Fibroblast of skin of left quadriceps (primary cell): ENCODE data around the gene USP17L13.
"Not testable (repeated sequence)": the region's sequence is repeated elsewhere in the genome, so short reads cannot be mapped to it uniquely, and the experiment has no call there.

Experiments used
- DNase-seq, 2 experiments: peaks; one replicate each; pipeline ENCODE4 v3.0.0-alpha.2; 2013; ENCODE audit warnings: low read depth in 2 of 2

The USP17L13 gene

GRCh38 chr4:9224596-9224995 lies at the start of gene USP17L13:
Gene USP17L13 (plus strand): TSS chr4:9224896. CDS start chr4:9224896, 0 bp downstream.
- not testable (repeated sequence) for DNase-seq

- not testable (repeated sequence) for DNase-seq
Observed at GRCh38 chr4:9210357-9210756, 14.3 kb upstream of the USP17L13 start, which contains the start of gene USP17L10. Gene USP17L10 (plus strand): TSS chr4:9210657. CDS start chr4:9210657, 0 bp downstream.

- not testable (repeated sequence) for DNase-seq
Observed at GRCh38 chr4:9214701-9215100, 10.0 kb upstream of the USP17L13 start.

- DNase-seq = not testable (repeated sequence)
Observed at GRCh38 chr4:9215105-9215504, 9.6 kb upstream of the USP17L13 start, which contains the start of gene USP17L11. Gene USP17L11 (plus strand): TSS chr4:9215405. CDS start chr4:9215405, 0 bp downstream.

GRCh38 chr4:9219852-9220251 lies 4.8 kb upstream of the USP17L13 start, which contains the start of gene USP17L12:
Gene USP17L12 (plus strand): TSS chr4:9220152. CDS start chr4:9220152, 0 bp downstream.
- not testable (repeated sequence) for DNase-seq

- not testable (repeated sequence) for DNase-seq
Observed at GRCh38 chr4:9230249-9230648, 5.6 kb downstream of the USP17L13 start.

GRCh38 chr4:9234085-9234484 lies 9.4 kb downstream of the USP17L13 start, which contains the start of gene USP17L15:
Gene USP17L15 (plus strand): TSS chr4:9234385. CDS start chr4:9234385, 0 bp downstream.
- not testable (repeated sequence) for DNase-seq

- not testable (repeated sequence) for DNase-seq
Observed at GRCh38 chr4:9238461-9238860, 13.8 kb downstream of the USP17L13 start.

- not testable (repeated sequence) for DNase-seq
Observed at GRCh38 chr4:9243579-9243978, 18.9 kb downstream of the USP17L13 start, which contains the start of gene USP17L17. Gene USP17L17 (plus strand): TSS chr4:9243879. CDS start chr4:9243879, 0 bp downstream.

GRCh38 chr4:9247953-9248680 lies 23.4 kb downstream of the USP17L13 start, which contains the start of gene USP17L18:
Gene USP17L18 (plus strand): TSS chr4:9248630. CDS start chr4:9248630, 0 bp downstream.
- not testable (repeated sequence) for DNase-seq

GRCh38 chr4:9253078-9253477 lies 28.4 kb downstream of the USP17L13 start, which contains the start of gene USP17L19:
Gene USP17L19 (plus strand): TSS chr4:9253378. CDS start chr4:9253378, 0 bp downstream.
- not testable (repeated sequence) for DNase-seq

- DNase-seq = not testable (repeated sequence)
Observed at GRCh38 chr4:9257824-9258223, 33.1 kb downstream of the USP17L13 start, which contains the start of gene USP17L20. Gene USP17L20 (plus strand): TSS chr4:9258124. CDS start chr4:9258124, 0 bp downstream.

GRCh38 chr4:9262572-9262971 lies 37.9 kb downstream of the USP17L13 start, which contains the start of gene USP17L21:
Gene USP17L21 (plus strand): TSS chr4:9262872. CDS start chr4:9262872, 0 bp downstream.
- not testable (repeated sequence) for DNase-seq

GRCh38 chr4:9267319-9267718 lies 42.6 kb downstream of the USP17L13 start, which contains the start of gene USP17L22:
Gene USP17L22 (plus strand): TSS chr4:9267619. CDS start chr4:9267619, 0 bp downstream.
- not testable (repeated sequence) for DNase-seq

- not testable (repeated sequence) for DNase-seq
Observed at GRCh38 chr4:9271719-9272118, 47.0 kb downstream of the USP17L13 start.
